NCI-H2171 treated with DMSO at 0.1 percent for 48 hours (cell line): Measurements from ENCODE around the gene SSBP4.

ENCODE experiments used
- DNase-seq: peaks from one replicate; lab custom pipeline; 2025; lab: John Stamatoyannopoulos, UW

SSBP4 gene

DNA sequence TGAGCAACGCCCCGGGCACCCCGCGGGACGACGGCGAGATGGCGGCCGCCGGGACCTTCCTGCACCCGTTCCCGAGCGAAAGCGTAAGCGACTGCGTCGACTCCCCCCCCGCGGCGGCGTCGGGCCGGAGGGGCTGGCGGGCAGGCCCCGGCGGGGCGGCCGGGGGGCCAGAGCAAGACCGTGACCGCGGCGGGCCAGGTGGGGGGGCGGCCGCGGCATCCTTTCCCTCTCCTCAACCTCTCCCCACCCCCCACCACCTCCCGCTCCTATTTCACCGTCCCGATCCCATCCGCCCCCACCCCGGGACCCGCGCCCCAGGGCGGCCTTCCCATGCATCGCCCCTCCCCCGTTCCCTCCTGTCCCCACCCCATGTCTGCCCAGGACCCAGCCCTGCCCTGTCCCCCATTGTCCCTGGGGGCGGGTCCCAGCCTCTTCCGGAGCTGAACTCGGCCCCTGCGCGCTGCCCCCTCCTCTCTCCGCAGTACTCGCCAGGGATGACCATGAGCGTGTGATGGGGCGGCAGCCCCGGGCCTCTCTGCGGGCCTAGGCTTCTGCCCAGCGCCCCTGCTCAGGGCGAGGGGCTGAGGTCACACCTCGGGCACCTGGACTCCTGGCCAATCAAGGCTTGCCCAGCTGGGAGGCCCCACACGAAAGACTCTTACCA lies 14.7 kb downstream of the SSBP4 start:
- no peak for DNase-seq

DNA sequence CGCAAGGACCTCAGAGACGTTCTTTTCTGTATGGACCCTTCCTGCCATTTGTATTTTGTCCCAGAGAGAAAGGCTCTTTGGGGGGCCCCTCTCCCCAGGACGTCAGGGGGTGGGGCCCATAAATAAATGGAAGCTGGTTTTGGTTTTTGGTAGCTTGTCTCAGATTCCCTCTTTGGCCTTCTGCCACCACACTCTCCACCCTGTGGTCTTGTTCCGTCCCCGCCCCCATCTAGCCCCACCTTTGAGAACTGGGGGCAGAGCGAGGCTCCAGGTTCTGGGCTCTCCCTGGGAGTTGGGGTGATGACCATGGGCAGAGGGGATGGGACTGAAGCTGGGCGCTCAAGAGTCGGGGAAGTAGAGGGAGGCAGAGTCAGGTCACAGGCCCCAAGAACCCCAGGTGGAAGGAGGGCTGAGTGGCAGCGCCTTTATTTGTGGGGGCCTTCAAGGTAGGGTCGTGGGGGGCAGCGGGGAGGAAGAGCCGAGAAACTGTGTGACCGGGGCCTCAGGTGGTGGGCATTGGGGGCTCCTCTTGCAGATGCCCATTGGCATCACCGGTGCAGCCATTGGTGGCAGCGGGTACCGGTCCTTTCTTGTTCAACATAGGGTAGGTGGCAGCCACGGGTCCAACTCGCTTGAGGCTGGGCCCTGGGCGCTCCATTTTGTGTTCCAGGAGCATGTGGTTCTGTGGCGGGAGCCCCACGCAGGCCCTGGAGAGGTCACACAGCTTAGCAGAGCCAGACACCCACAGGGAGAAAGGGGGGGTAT lies 15.4 kb downstream of the SSBP4 start:
- no peak for DNase-seq

DNA sequence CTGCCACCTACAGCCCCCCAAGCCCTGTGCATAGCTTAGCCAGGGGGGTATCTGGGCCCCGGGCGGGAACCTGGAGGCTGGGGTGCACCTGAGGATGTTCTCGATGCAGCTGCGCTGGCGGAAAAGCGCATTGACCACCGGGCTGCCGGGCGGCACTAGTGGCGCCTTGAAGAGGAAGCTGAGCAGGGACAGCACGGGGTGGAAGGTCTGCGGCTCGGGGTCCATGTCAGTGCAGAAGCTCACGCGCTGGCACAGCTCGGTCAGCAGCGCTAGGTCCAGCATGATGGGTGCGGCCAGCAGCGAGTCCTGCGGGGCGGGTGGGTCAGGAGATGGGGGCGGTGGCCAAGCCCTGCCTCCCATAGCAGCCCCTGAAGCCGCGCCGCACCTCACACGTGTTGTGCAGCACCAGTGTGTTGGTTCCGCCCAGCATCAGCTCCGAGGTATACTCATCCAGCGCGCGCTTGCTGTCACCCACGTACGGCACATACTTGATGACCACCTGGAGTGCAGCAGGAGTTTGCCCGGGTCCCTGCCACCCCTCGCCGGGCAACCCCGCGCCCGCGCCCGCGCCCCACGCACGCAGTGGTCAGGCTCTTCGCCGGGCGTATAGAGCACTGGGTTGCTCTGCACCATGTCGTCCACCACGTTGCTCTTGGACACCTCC lies 16.1 kb downstream of the SSBP4 start:
- no peak for DNase-seq

DNA sequence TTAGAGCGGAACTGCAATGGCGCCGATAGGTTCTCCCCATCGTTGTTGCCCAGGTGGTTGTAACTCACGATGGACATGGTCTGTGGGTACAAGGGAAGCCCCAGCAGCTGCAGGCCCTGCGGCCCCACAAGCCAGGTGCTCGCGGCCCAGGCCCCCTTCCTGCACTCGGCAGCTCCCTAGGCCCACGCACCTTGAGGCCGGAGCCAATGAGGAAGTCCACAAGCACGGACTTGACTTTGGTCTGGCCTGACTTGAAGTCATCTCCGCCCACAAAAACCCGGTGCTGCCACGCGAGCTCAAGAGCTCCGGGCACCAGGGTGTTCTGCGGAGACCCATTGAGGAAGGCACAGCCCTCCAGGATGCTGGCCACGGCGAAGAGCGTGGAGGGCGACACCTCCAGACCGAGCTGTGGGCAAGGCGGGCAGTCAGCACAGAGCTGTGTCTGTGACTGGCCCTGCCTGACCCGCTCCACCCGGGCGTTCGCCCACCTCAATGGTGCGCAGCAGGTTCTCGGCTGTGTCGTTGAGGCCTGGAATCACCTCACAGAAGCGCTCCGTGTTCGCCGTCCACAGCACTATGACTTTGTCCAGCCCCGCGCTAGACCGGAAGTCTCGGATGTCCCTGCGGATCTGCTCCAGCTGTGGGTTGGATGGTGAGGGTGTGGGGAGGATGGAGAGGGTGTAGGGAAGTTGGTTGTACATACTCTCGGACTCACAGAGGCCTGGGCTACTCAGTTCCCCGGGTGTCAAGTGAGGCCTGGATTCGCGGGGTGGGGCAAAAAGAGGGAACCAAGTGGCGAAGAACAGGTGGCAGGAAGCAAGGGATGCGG lies 16.9 kb downstream of the SSBP4 start:
- DNase-seq = no peak

DNA sequence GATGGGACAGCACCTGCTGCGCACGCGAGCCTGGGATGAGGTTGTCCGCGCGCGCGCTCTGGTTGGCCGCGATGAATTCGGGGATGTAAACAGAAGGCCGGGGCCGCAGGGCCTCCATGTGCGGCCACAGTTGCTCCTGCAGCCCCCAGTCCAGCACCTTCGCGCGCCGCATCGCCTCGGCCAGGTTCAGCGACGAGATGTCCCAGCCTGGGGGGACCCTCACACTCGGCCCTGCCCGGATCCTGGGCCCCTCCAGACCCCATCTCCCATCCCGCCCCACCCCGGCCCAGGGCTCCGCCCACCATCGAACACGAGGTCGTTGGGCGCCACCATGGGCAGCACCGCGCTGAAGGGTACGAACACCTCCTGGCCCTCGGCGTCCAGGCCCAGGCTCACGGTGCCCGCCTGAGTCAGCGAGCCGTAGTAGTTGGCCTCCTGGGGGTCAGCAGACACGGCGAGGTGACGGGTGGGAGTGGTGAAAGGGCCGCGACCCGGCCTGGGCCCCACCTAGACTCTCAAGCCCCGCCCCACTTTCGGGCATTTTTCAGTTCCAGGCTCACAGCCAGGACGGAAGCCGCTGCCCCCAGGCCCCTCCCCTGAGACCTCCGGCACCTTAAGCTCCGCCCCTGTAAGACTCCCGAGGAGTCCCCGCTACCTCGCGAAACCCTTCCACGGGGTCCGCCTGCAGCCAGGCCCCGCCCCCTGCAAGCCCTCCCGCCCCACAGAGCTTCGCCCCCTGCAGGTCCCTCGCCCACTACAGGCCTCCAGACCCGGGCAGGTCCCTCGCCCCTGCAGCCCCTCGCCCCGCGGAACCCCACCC lies 17.7 kb downstream of the SSBP4 start:
- DNase-seq = peak; percentile 81

DNA sequence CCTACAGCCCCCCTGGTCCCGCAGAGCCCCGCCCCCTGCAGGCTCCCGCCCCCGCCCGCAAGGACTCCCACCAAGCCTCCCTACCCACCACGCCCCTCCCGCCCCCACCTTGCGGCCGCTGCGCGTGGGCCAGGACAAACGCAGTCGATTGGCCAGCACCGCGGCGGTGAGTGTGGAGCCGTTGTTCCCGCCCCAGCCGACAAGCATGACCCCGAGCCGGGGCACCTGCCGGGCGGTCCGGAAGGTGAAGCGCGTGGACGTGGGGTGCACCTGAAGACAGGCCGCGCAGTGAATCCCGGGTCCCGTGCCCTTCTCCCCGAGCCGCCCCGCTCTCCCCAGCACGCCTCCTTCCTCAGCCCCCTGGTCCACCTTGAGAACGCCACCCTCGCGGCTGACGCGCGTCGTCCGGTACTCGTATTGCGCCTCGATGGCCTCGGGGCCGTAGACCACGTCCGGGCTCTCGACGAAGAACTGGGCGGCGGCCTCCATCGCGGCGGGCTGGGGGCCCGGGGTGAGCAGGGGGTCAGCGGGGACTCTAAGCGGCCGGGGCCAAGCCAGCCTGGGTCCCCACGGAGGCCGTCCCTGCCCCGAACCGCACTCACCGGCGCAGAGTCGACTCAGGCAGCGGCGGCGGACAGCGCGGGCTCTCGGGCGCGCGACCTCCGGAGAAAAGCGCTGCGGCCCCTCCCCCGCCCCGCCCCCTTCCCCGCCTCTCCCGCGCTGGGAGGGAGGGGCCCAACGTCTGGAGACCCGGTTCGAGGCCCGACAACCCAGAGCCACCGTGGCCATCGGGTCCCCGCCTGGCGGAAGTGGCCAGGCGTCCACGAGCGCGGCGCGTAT lies 18.5 kb downstream of the SSBP4 start, which contains the start of gene ISYNA1:
TSS of gene ISYNA1 (minus strand) at position 643 of the 840 bp plus-strand sequence. CDS start at position 489, 154 bp downstream.
- peak; percentile 36 for DNase-seq

DNA sequence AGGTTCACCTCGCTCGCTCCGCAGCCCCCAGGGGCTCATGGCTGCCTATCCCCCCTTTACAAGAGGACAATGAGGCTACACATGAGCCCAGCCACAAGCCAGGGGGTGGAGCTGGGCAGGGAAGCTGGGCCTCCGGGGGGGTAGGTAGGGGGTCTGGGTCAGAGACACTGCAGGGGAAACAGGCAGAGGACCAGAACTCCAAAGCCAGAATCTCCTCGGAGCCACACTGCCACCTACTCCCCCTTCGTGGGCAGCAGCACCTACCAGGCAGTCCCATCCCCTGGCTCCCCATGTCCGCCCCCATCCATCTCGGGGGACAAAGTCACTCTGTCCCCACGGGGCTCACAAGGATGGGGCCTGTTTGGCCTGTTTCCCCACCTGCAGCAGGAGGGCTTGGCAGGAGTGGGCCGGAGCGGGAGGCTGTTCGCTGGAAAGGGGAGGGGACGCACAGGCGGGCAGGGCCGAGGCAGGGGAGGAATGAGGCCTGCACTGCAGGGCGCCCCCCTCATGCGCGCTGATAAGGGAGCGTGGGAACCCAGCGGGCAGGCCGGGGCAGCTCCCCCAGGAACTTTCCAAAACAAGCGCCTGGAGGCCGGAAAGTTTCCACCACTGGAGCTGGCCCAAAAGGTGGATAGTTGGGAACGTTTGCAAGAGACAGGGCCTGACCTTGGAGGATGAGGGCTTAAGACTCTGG lies 19.3 kb downstream of the SSBP4 start:
- DNase-seq = no peak

DNA sequence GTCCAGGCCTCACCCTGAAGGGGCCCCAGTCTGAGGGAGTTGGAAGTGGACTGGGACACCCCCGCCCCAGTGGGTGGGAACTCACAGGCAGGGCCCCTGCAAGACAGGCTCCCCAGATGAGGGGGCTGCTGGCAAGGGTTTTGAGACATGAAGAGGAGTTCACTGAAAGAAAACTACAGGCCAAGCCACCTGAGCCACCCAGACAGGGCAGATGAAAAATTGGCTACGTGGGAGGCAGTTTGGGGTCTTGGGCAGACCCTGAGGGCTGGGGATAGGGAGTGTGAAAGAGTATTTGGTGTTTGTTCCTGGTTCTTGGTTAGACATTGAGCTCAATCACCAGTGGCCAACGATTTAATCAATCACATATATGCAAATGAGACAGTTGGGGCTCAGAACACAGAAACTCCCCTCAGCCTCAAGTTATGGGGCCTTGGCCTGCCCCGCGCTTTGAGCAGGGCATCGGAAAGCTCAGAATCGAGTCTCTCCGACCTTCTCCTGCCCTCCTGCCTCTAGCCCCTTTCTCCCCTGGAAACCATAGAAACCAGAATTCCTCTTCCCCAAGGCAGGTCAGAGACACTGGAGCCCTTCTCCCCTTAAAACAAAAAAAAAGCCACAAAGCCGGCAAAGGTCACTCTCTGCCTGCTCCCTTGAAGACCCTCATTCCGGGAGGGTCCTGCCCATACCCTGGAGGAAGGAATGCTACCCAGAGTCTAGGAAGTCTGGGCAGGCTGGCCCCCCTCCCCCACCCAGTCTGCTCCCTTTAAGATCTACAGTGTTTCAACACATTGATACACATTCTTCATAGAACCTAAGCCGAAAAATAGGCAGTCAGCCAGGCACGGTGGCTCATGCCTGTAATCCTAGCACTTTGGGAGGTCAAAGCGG lies 20.1 kb downstream of the SSBP4 start:
- DNase-seq = no peak

DNA sequence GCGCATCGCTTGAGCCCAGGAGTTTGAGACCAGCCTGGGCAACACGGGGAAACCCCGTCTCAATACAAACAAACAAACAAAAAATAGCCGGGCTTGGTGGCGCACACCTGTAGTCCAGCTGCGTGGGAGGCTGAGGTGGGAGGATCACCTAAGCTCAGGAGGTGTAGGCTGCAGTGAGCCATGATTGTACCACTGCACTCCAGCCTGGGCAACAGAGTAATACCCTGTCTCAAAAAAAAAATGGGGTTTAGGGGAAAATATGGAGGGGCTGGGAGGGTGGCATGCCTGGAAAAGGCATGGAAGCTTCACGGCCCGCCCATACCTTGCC lies 20.7 kb downstream of the SSBP4 start:
- DNase-seq = no peak

DNA sequence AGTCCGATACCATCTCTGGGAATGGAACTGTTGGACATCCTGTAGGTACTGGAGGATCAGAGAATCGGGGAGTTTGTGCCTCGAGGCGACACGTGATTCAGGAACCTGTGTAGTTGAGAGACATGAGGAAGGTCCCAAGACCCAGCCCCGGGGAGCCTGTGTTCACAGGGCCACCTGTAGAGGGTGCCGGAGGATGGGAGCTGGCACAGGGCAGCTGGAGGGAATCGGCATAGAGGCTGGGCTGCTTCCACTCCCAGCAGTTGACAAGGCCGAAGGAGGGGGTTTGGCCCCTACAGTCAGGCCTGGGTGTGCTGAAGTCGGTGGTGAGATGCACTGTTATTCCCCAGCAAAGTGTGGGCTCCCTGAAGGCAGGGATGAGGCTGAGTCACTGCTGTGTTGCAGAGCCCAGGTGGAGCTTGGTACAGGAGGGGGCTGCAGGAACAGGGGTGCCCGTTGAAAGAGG lies 21.2 kb downstream of the SSBP4 start:
- no peak for DNase-seq

DNA sequence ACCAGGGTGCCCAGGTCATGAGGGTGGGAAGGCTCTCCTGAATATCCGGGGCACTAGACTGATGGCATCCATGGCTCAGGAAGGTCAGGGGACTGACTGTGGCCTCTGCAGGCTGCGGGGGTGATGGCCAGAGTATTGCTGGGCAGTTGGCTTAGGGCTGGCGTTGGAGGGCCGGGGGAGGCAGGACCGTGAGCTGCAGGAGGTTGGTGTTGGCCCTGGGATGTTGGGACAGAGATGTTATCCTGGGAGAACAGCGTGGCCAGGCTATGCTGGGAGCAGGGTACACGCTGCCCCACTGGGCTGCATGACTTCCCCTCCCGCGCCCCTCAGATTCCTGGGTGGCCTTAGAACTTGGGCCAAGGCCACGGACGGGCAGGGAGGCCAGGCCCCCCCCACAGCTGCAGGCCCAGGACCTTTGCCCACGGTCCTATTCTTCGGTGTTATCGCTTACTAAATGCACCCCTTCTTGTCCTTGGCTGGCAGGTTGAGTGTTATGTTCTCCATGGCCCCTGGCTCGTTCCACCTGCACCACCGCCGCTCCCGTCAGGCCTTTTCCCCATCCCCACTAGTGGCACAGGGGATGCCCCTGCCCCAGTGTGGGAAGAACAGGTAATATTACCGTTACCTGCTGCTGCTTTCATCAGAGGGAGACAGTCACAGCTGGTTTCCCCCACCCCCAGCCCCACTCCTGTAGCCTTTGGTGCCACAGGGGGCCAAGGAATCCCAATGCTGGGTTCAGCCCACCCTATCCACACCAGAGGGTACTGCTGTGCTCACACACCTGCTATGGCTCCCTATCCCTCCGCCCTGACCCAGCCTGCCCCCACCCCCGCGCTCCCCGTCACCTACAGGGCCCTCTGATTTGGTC lies 22.0 kb downstream of the SSBP4 start:
- no peak for DNase-seq

DNA sequence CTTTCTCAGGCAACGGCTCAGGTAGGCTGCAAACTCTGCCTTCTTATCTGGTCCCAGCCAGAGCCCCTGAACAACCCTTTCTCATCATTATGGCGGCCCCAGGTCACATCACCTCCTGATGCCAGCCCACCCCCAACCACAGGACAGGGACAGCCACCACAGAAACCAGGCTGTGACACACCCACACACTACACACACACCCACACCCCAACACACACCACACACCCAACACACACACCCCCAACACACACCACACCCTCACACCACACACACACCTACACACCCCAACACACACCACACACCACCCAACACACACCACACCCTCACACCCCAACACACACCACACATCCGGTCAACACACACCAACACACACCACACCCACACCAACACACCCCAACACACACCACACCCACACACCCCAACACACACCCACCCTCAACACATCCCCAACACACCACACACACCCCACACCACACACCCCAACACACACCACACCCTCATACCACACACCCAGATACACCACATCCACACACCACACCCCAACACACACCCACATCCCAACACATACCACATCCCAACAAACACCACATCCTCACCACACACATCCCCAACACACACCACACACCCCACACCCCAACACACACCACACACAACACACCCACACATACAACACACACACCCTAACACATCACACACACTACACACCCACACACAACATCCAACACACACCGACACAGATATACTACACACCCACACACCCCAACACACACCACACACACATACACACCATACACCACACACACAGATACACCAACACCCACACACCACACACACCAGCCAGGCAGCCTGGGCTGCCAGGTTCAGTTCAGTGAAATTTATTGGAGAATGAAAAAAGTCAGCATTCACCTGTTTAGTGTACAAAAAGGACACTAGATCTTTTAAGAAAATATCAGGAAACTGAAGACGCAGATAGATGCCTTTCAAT lies 22.9 kb downstream of the SSBP4 start:
- DNase-seq = no peak

DNA sequence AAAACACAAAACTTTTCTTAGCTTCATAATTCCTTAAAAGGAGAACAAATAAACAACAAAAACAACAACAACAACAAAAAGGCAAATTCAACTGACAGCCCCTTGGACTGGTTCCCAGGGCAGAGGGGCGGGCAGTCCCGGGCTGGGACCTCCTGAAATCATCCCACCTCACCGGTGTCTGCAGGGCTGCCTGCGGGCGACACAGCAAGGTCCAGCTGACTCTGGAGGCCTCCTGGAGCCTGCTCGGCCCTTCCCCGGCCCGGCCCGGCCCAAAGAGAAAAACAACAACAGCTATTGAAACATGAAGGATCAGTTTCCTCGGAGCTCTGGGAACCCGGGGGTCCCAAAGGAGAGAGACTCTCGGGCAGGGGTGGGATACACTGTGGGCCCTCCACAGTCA lies 23.7 kb downstream of the SSBP4 start:
- DNase-seq = no peak

DNA sequence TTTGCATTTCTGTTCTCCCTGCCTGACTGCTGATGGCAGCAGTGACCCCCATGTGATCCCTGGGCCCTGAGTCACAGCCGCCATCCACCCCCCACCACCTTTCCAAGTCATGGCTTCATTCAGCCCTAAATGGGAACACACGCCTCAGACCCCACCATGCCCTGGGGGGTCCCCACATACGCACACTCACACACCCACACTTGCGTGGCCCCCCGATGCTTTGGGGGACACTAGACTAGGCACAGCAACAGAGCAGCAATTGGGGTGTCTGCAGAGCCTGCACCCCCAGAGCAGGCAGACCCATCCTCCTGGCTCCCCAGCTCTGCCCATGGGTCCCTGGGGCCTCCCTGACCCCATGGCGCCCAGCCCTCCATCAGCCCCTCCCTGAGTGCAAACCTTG lies 24.2 kb downstream of the SSBP4 start:
- DNase-seq = no peak

DNA sequence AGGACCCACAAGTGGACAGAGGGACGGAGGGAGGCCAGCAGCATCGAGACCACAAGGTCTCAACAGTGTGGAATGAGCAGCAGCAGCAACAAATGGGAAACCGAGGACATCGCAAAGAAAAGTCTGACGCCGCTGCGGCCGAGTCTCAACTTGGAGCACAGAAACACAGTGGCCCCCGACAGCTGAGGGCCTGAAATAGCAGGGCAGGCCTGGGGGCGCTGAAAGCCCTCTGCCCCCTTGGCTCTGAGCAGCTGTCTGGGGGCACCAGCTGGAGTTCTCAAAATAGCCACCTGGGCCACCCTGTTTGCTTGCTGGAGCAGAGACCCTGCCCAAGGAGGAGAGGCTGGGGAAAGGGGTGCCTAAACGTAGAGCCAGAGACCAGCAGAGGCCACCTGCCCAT lies 24.6 kb downstream of the SSBP4 start:
- no peak for DNase-seq

DNA sequence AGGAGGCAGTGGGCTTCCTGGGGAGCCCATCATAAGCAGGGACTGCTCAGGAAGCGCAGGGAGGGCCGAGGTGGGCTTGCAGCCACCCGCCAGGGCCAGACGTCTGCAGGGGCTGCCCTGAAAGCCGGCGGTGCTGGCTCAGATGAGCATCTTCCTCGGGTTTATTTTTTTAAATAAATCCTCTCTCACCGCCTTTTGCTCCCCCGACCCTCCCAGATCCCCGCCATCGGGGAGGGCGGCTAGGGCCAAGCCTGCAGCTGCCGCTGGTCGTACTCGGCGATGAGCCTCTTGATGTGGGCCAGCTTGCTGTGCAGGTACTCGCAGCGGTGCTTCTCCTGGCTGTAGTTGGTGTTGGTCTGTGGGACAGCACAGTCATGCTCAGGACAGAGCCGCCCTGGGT lies 25.3 kb downstream of the SSBP4 start:
- DNase-seq = no peak
